Right ventricle myocardium superior (tissue), 1 donor: ENCODE measurements around the gene ASCL4. TPM values are rescaled to one million over a fixed set of nuclear protein-coding genes. Genes with fewer than 3 reads are reported as not detected.
"Not testable (repeated sequence)": the region's sequence is repeated elsewhere in the genome, so short reads cannot be mapped to it uniquely, and the experiment has no call there.

Experiments
- ATAC-seq: fragments of 200-7000 bp; cut with Tn5 transposase; one replicate; pipeline ENCODE4 v1.9.1; 2020; ENCODE audit warnings: mild to moderate bottlenecking; ENCODE audit not compliant: poor library complexity
- DNase-seq: peaks from one replicate; pipeline ENCODE4 v3.0.0-alpha.2; 2020
- intact Hi-C: fragments of 100-400 bp; cut with DNase I; formaldehyde crosslinking; loops from one replicate; pipeline ENCODE4 v1.11.2; 2022
- long read RNA-seq: library from polyadenylated mRNA; unstranded; transcript quantifications from one replicate; pipeline ENCODE4 v2.0.0, GENCODE V29; 2021
- total RNA-seq: library from RNA; stranded (reverse); fragmentation: NEBNext Ultra II Directional; extraction: Animal tissue kit (Norgen Biotek cat#: 25700); gene quantifications from one replicate; pipeline ENCODE4 v1.2.1, GENCODE V29; 2021
- donor health status: DM: no; HTN: yes; CAD: no; lungs with severe emphysema.

ASCL4 gene
- total RNA-seq = not detected
- long read RNA-seq = 0 reads

- DNase-seq = no peak
- intact Hi-C loops = no loop called here
- no peak for ATAC-seq
Measured at GRCh38 chr12:107774349-107775029, at the start of gene ASCL4. ASCL4 (plus strand) TSS chr12:107774704; CDS start chr12:107775219, 515 bp downstream.

GRCh38 chr12:107727327-107727726, 47.2 kb upstream of the ASCL4 start:
- intact Hi-C loops, DNase-seq, ATAC-seq: not testable (repeated sequence)

- intact Hi-C loops, DNase-seq: not testable (repeated sequence)
Measured at GRCh38 chr12:107727742-107728141, 46.8 kb upstream of the ASCL4 start.

GRCh38 chr12:107730618-107731341, 43.7 kb upstream of the ASCL4 start:
- no peak for DNase-seq
- ATAC-seq = no peak

More at GRCh38 chr12:107727742-107728141, 46.8 kb upstream of the ASCL4 start:
- not testable (repeated sequence) for ATAC-seq

GRCh38 chr12:107731366-107731765, 43.1 kb upstream of the ASCL4 start:
- intact Hi-C loops = no loop called here
- ATAC-seq = no peak
- DNase-seq = no peak

More at GRCh38 chr12:107730618-107731341, 43.7 kb upstream of the ASCL4 start:
- intact Hi-C loops = no loop called here

- DNase-seq = no peak
- intact Hi-C loops = no loop called here
- no peak for ATAC-seq
Measured at GRCh38 chr12:107732365-107732764, 42.1 kb upstream of the ASCL4 start.

GRCh38 chr12:107734139-107734538, 40.4 kb upstream of the ASCL4 start:
- intact Hi-C loops = no loop called here
- DNase-seq (no peak), ATAC-seq (no peak)

- no peak for ATAC-seq
- intact Hi-C loops = no loop called here
Measured at GRCh38 chr12:107735763-107736162, 38.7 kb upstream of the ASCL4 start.

GRCh38 chr12:107736914-107737313, 37.6 kb upstream of the ASCL4 start:
- intact Hi-C loops = no loop called here
- no peak for ATAC-seq
- DNase-seq = no peak

More at GRCh38 chr12:107735763-107736162, 38.7 kb upstream of the ASCL4 start:
- DNase-seq = no peak

- no peak for DNase-seq
- intact Hi-C loops = loop anchor here (10.0 kb wide), 1 partner anchor 54 kb away; no protein-coding TSS in a partner anchor
- peak; percentile 69 for ATAC-seq
Measured at GRCh38 chr12:107748472-107748871, 26.0 kb upstream of the ASCL4 start.

GRCh38 chr12:107749083-107749482, 25.4 kb upstream of the ASCL4 start:
- intact Hi-C loops = loop anchor here (10.0 kb wide), 1 partner anchor 54 kb away; no protein-coding TSS in a partner anchor
- ATAC-seq (no peak), DNase-seq (no peak)

GRCh38 chr12:107759410-107759809, 15.1 kb upstream of the ASCL4 start:
- ATAC-seq (no peak), DNase-seq (no peak)
- intact Hi-C loops = no loop called here

- DNase-seq = peak; percentile 52
- no peak for ATAC-seq
- intact Hi-C loops = loop anchor here (5.0 kb wide), 1 partner anchor 122 kb away; no protein-coding TSS in a partner anchor
Measured at GRCh38 chr12:107760207-107760808, 14.2 kb upstream of the ASCL4 start.

GRCh38 chr12:107760809-107761501, 13.5 kb upstream of the ASCL4 start, which contains the start of gene PRDM4:
PRDM4 (minus strand) TSS chr12:107761137; CDS start chr12:107760515, 622 bp downstream.
- intact Hi-C loops = loop anchor here (5.0 kb wide), 1 partner anchor 121 kb away; no protein-coding TSS in a partner anchor

GRCh38 chr12:107761502-107761904, 13.0 kb upstream of the ASCL4 start:
- DNase-seq = no peak
- peak; percentile 23 for ATAC-seq
- intact Hi-C loops = loop anchor here (5.0 kb wide), 1 partner anchor 121 kb away; no protein-coding TSS in a partner anchor

More at GRCh38 chr12:107760809-107761501, 13.5 kb upstream of the ASCL4 start, which contains the start of gene PRDM4:
- peak; percentile 100 for ATAC-seq
- DNase-seq = peak; percentile 96

GRCh38 chr12:107762874-107763273, 11.6 kb upstream of the ASCL4 start:
- no peak for ATAC-seq
- no peak for DNase-seq
- intact Hi-C loops = loop anchor here (5.0 kb wide), 1 partner anchor 119 kb away; no protein-coding TSS in a partner anchor

GRCh38 chr12:107764626-107765025, 9.9 kb upstream of the ASCL4 start:
- ATAC-seq (no peak), DNase-seq (no peak)
- intact Hi-C loops = loop anchor here (5.0 kb wide), 1 partner anchor 118 kb away; no protein-coding TSS in a partner anchor

- intact Hi-C loops = no loop called here
- no peak for ATAC-seq
- DNase-seq = no peak
Measured at GRCh38 chr12:107765316-107765715, 9.2 kb upstream of the ASCL4 start.
